H1 (cell line): ENCODE results near the gene PLEKHG3. TPM values are rescaled to one million over a fixed set of nuclear protein-coding genes. Genes with fewer than 3 reads are reported as not detected.

Source experiments
- CBX8 ChIP-seq: fragments of 300-800, 300-1000 bp; sonication (generic); IDR thresholded peaks from 2 replicates; pipeline ENCODE4 v1.7.1; 2016; ENCODE audit warnings: low read depth, low read length, borderline replicate concordance
- GTF2F1 ChIP-seq: IDR thresholded peaks from 2 replicates; pipeline ENCODE4 v1.6.1; 2012; ENCODE audit warnings: low read depth, low read length, improper control_type of control experiment, borderline replicate concordance
- MAFK ChIP-seq: IDR thresholded peaks from 2 replicates; pipeline ENCODE4 v1.6.1; 2012; ENCODE audit warnings: low read depth, mild to moderate bottlenecking, improper control_type of control experiment, low read length
- polyA plus RNA-seq, 7 experiments: library from polyadenylated mRNA; depleted of rRNA in 3 of 7; stranded (reverse) in 5 of 7; unstranded in 2 of 7; fragments of >200 nt in 5 of 7; fragments of 200-250 nt in 2 of 7; gene quantifications; 1 replicate in 5 of 7; 2 replicates in 1 of 7; 4 replicates in 1 of 7; pipeline versions ENCODE4 v1.2.1 to v1.2.3, GENCODE V29; 2011 to 2013; ENCODE audit warnings: missing spikeins in 2 of 7, mixed read lengths in 2 of 7
- total RNA-seq: library from RNA; stranded (reverse); fragmentation: NEBNext Ultra II Directional; extraction: Animal tissue kit (Norgen Biotek cat#: 25700); gene quantifications from 2 replicates; pipeline ENCODE4 v1.2.1, GENCODE V29; 2021
- TF ChIP-seq, protein P1 (sequence below): fragments of 300-600 bp; sonication (generic); IDR thresholded peaks from 2 replicates; pipeline ENCODE4 v1.7.1; 2012; ENCODE audit warnings: low read length, moderate library complexity, mild to moderate bottlenecking, inconsistent platforms; ENCODE audit not compliant: insufficient replicate concordance
- TF ChIP-seq, protein P2 (sequence below), 3 experiments: IDR thresholded peaks; 1 replicate in 2 of 3; 2 replicates in 1 of 3; pipeline versions ENCODE4 v1.5.1 to v1.6.1; 2011; ENCODE audit warnings: low read length in 3 of 3, mild to moderate bottlenecking in 3 of 3, inconsistent platforms in 2 of 3, low read depth in 1 of 3, moderate library complexity in 1 of 3; ENCODE audit not compliant: insufficient read depth in 1 of 3; ENCODE audit errors: control extremely low read depth in 1 of 3
- TF ChIP-seq, protein P3 (sequence below): IDR thresholded peaks from 2 replicates; pipeline ENCODE4 v1.6.1; 2011; ENCODE audit warnings: low read depth, mild to moderate bottlenecking, low read length; ENCODE audit not compliant: insufficient read depth
- TF ChIP-seq, protein P4 (sequence below): IDR thresholded peaks from 2 replicates; pipeline ENCODE4 v1.6.1; 2012; ENCODE audit warnings: inconsistent platforms

The PLEKHG3 gene
- total and polyA plus RNA-seq, 2 of the 8 experiments (the other 6 are each of a cell fraction or from before 2014, with no cell fraction given), result 43.4 to 90.6 TPM

DNA sequence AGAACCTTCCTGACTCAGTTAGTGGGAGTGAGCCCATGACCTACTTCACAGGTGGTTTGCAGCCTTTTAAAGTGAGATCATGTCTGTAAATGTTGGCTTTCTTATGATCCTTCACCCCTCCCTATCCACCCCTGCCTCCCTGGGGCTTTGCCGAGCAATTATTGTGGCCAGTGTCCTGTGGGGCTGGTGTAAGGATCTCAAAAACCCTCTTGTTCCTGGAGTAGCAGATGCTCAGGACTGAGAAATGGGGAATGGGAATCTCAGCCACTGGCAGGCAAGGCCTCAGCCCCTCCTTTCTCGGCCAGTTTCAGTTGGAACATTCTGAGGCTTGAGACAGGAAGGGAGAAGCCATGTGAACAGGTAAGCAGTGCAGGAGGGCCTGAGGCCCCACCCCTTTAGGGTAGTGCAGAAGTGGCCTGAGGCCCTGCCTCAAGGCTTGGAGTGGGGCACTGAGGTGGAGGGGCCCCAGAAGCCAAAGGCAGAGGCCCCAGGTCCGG is 53.8 kb downstream of the PLEKHG3 start (continued):
- TF ChIP-seq, protein P1, sequence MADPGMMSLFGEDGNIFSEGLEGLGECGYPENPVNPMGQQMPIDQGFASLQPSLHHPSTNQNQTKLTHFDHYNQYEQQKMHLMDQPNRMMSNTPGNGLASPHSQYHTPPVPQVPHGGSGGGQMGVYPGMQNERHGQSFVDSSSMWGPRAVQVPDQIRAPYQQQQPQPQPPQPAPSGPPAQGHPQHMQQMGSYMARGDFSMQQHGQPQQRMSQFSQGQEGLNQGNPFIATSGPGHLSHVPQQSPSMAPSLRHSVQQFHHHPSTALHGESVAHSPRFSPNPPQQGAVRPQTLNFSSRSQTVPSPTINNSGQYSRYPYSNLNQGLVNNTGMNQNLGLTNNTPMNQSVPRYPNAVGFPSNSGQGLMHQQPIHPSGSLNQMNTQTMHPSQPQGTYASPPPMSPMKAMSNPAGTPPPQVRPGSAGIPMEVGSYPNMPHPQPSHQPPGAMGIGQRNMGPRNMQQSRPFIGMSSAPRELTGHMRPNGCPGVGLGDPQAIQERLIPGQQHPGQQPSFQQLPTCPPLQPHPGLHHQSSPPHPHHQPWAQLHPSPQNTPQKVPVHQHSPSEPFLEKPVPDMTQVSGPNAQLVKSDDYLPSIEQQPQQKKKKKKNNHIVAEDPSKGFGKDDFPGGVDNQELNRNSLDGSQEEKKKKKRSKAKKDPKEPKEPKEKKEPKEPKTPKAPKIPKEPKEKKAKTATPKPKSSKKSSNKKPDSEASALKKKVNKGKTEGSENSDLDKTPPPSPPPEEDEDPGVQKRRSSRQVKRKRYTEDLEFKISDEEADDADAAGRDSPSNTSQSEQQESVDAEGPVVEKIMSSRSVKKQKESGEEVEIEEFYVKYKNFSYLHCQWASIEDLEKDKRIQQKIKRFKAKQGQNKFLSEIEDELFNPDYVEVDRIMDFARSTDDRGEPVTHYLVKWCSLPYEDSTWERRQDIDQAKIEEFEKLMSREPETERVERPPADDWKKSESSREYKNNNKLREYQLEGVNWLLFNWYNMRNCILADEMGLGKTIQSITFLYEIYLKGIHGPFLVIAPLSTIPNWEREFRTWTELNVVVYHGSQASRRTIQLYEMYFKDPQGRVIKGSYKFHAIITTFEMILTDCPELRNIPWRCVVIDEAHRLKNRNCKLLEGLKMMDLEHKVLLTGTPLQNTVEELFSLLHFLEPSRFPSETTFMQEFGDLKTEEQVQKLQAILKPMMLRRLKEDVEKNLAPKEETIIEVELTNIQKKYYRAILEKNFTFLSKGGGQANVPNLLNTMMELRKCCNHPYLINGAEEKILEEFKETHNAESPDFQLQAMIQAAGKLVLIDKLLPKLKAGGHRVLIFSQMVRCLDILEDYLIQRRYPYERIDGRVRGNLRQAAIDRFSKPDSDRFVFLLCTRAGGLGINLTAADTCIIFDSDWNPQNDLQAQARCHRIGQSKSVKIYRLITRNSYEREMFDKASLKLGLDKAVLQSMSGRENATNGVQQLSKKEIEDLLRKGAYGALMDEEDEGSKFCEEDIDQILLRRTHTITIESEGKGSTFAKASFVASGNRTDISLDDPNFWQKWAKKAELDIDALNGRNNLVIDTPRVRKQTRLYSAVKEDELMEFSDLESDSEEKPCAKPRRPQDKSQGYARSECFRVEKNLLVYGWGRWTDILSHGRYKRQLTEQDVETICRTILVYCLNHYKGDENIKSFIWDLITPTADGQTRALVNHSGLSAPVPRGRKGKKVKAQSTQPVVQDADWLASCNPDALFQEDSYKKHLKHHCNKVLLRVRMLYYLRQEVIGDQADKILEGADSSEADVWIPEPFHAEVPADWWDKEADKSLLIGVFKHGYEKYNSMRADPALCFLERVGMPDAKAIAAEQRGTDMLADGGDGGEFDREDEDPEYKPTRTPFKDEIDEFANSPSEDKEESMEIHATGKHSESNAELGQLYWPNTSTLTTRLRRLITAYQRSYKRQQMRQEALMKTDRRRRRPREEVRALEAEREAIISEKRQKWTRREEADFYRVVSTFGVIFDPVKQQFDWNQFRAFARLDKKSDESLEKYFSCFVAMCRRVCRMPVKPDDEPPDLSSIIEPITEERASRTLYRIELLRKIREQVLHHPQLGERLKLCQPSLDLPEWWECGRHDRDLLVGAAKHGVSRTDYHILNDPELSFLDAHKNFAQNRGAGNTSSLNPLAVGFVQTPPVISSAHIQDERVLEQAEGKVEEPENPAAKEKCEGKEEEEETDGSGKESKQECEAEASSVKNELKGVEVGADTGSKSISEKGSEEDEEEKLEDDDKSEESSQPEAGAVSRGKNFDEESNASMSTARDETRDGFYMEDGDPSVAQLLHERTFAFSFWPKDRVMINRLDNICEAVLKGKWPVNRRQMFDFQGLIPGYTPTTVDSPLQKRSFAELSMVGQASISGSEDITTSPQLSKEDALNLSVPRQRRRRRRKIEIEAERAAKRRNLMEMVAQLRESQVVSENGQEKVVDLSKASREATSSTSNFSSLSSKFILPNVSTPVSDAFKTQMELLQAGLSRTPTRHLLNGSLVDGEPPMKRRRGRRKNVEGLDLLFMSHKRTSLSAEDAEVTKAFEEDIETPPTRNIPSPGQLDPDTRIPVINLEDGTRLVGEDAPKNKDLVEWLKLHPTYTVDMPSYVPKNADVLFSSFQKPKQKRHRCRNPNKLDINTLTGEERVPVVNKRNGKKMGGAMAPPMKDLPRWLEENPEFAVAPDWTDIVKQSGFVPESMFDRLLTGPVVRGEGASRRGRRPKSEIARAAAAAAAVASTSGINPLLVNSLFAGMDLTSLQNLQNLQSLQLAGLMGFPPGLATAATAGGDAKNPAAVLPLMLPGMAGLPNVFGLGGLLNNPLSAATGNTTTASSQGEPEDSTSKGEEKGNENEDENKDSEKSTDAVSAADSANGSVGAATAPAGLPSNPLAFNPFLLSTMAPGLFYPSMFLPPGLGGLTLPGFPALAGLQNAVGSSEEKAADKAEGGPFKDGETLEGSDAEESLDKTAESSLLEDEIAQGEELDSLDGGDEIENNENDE, result no peak
- TF ChIP-seq, protein P2, sequence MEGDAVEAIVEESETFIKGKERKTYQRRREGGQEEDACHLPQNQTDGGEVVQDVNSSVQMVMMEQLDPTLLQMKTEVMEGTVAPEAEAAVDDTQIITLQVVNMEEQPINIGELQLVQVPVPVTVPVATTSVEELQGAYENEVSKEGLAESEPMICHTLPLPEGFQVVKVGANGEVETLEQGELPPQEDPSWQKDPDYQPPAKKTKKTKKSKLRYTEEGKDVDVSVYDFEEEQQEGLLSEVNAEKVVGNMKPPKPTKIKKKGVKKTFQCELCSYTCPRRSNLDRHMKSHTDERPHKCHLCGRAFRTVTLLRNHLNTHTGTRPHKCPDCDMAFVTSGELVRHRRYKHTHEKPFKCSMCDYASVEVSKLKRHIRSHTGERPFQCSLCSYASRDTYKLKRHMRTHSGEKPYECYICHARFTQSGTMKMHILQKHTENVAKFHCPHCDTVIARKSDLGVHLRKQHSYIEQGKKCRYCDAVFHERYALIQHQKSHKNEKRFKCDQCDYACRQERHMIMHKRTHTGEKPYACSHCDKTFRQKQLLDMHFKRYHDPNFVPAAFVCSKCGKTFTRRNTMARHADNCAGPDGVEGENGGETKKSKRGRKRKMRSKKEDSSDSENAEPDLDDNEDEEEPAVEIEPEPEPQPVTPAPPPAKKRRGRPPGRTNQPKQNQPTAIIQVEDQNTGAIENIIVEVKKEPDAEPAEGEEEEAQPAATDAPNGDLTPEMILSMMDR (IDR thresholded peaks at IDR 0.05; ENCODE audit: control extremely low read depth in 1 of 3, insufficient read depth in 1 of 3, low read depth in 1 of 3, low read length in 3 of 3), result no peak
- TF ChIP-seq, protein P3, sequence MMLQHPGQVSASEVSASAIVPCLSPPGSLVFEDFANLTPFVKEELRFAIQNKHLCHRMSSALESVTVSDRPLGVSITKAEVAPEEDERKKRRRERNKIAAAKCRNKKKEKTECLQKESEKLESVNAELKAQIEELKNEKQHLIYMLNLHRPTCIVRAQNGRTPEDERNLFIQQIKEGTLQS, result no peak
- TF ChIP-seq CBX8 (no peak), GTF2F1 (no peak), MAFK (no peak)
- TF ChIP-seq, protein P4, sequence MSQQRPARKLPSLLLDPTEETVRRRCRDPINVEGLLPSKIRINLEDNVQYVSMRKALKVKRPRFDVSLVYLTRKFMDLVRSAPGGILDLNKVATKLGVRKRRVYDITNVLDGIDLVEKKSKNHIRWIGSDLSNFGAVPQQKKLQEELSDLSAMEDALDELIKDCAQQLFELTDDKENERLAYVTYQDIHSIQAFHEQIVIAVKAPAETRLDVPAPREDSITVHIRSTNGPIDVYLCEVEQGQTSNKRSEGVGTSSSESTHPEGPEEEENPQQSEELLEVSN, result no peak
